ENCODE results near the gene CCDC13.

CCDC13 gene

DNA sequence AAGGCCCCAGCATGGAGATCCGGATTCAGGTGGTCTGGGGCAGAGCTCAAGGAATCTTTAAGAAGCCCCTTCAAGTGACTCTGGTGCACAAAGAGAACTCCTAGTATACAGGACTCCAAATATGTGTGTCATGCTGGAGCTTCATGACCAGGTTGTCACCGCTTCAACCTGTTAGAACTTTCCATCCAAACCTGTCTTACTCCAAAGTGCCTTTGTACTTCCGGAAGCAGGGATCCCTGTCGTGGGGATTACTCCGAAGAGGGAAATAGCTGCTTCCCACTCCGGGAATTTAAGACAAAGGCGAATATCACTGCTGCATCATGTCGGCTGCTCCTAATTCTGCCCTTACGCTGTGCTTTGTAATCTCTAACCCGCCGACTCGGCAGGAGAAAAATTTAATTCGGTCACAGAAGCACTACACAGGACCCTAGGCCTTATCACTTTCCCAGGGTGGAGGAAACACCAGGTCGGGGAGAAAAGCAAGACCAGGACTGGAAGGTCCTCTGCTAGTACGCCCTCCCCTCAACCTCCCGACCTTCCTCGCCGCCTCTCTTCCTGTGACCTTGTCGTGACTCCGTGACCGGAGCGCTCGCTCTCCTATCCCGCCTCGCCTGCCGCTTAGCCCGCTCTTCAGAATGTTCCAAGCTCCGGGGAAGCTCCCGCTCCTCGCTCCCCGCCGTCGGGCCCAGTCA lies 30.5 kb upstream of the CCDC13 start:
- H3K27me3 ChIP-seq (ENCODE audit: insufficient read depth, poor library complexity, severe bottlenecking): no peaks in the 10 kb centered on the region
- H3K27ac ChIP-seq (ENCODE audit: poor library complexity, severe bottlenecking): peak overlapping the region; percentile 63
- peak overlapping the region; percentile 56 for H3K4me3 ChIP-seq (ENCODE audit: severe bottlenecking)
- ATAC-seq (ENCODE audit: low read depth) (peak; percentile 40), DNase-seq (ENCODE audit: low spot score) (no peak)
- TF ChIP-seq, protein P1, sequence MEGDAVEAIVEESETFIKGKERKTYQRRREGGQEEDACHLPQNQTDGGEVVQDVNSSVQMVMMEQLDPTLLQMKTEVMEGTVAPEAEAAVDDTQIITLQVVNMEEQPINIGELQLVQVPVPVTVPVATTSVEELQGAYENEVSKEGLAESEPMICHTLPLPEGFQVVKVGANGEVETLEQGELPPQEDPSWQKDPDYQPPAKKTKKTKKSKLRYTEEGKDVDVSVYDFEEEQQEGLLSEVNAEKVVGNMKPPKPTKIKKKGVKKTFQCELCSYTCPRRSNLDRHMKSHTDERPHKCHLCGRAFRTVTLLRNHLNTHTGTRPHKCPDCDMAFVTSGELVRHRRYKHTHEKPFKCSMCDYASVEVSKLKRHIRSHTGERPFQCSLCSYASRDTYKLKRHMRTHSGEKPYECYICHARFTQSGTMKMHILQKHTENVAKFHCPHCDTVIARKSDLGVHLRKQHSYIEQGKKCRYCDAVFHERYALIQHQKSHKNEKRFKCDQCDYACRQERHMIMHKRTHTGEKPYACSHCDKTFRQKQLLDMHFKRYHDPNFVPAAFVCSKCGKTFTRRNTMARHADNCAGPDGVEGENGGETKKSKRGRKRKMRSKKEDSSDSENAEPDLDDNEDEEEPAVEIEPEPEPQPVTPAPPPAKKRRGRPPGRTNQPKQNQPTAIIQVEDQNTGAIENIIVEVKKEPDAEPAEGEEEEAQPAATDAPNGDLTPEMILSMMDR (IDR thresholded peaks at IDR 0.05; ENCODE audit: poor library complexity, severe bottlenecking): no peak
- H3K36me3 ChIP-seq (ENCODE audit: low read depth): peaks cover 24% of the 10 kb centered on the region
- no peaks in the 10 kb centered on the region for H3K9me3 ChIP-seq (ENCODE audit: severe bottlenecking)
- H3K4me1 ChIP-seq (ENCODE audit: insufficient read depth, poor library complexity, severe bottlenecking): peaks cover 10% of the 10 kb centered on the region

- H3K27me3 ChIP-seq (ENCODE audit: insufficient read depth, poor library complexity, severe bottlenecking): no peaks in the 10 kb centered on the region
- TF ChIP-seq, protein P1 (IDR thresholded peaks at IDR 0.05; ENCODE audit: poor library complexity, severe bottlenecking): no peak
- H3K4me1 ChIP-seq (ENCODE audit: insufficient read depth, poor library complexity, severe bottlenecking): peaks cover 10% of the 10 kb centered on the region
- DNase-seq (ENCODE audit: low spot score): no peak
- peak overlapping the region; percentile 63 for H3K27ac ChIP-seq (ENCODE audit: poor library complexity, severe bottlenecking)
- peaks cover 24% of the 10 kb centered on the region for H3K36me3 ChIP-seq (ENCODE audit: low read depth)
- H3K9me3 ChIP-seq (ENCODE audit: severe bottlenecking): no peaks in the 10 kb centered on the region
- H3K4me3 ChIP-seq (ENCODE audit: severe bottlenecking): peak overlapping the region; percentile 56
- ATAC-seq (ENCODE audit: low read depth): no peak
These were observed 29.9 kb upstream of the CCDC13 start for GRCh38 chr3:42802876-42803413.

GRCh38 chr3:42801784-42802183 lies 28.7 kb upstream of the CCDC13 start:
- TF ChIP-seq, protein P1 (IDR thresholded peaks at IDR 0.05; ENCODE audit: poor library complexity, severe bottlenecking): no peak
- Histone ChIP-seq H3K4me3 (ENCODE audit: severe bottlenecking) (no peak overlapping the region), H3K27me3 (ENCODE audit: insufficient read depth, poor library complexity, severe bottlenecking) (no peaks in the 10 kb centered on the region), H3K4me1 (ENCODE audit: insufficient read depth, poor library complexity, severe bottlenecking) (peaks cover 10% of the 10 kb centered on the region), H3K36me3 (ENCODE audit: low read depth) (peaks cover 24% of the 10 kb centered on the region), H3K9me3 (ENCODE audit: severe bottlenecking) (no peaks in the 10 kb centered on the region), H3K27ac (ENCODE audit: poor library complexity, severe bottlenecking) (no peak overlapping the region)
- ATAC-seq (ENCODE audit: low read depth): no peak
- no peak for DNase-seq (ENCODE audit: low spot score)

GRCh38 chr3:42801048-42801620 lies 28.1 kb upstream of the CCDC13 start:
- H3K4me1 ChIP-seq (ENCODE audit: insufficient read depth, poor library complexity, severe bottlenecking): peaks cover 10% of the 10 kb centered on the region
- TF ChIP-seq, protein P1 (IDR thresholded peaks at IDR 0.05; ENCODE audit: poor library complexity, severe bottlenecking): no peak
- H3K36me3 ChIP-seq (ENCODE audit: low read depth): peaks cover 24% of the 10 kb centered on the region
- DNase-seq (ENCODE audit: low spot score): no peak
- ATAC-seq (ENCODE audit: low read depth): no peak
- H3K27me3 ChIP-seq (ENCODE audit: insufficient read depth, poor library complexity, severe bottlenecking): no peaks in the 10 kb centered on the region
- H3K9me3 ChIP-seq (ENCODE audit: severe bottlenecking): no peaks in the 10 kb centered on the region
- H3K27ac ChIP-seq (ENCODE audit: poor library complexity, severe bottlenecking): no peak overlapping the region
- no peak overlapping the region for H3K4me3 ChIP-seq (ENCODE audit: severe bottlenecking)

- peaks cover 33% of the 10 kb centered on the region for H3K36me3 ChIP-seq (ENCODE audit: low read depth)
- TF ChIP-seq, protein P1 (IDR thresholded peaks at IDR 0.05; ENCODE audit: poor library complexity, severe bottlenecking): no peak
- H3K9me3 ChIP-seq (ENCODE audit: severe bottlenecking): no peaks in the 10 kb centered on the region
- H3K4me1 ChIP-seq (ENCODE audit: insufficient read depth, poor library complexity, severe bottlenecking): peaks cover 10% of the 10 kb centered on the region
- DNase-seq (ENCODE audit: low spot score) (no peak), ATAC-seq (ENCODE audit: low read depth) (no peak)
- H3K4me3 ChIP-seq (ENCODE audit: severe bottlenecking): no peak overlapping the region
- no peaks in the 10 kb centered on the region for H3K27me3 ChIP-seq (ENCODE audit: insufficient read depth, poor library complexity, severe bottlenecking)
- no peak overlapping the region for H3K27ac ChIP-seq (ENCODE audit: poor library complexity, severe bottlenecking)
These were observed 27.2 kb upstream of the CCDC13 start for GRCh38 chr3:42800251-42800650.
